ENCODE data around the gene RPRD1B.
A peak's percentile ranks its signal among the peaks of the same experiment; 100 is the strongest.

The RPRD1B gene

GRCh38 chr20:38108986-38109541, 75.5 kb downstream of the RPRD1B start:
- no peak for DNase-seq

DNA sequence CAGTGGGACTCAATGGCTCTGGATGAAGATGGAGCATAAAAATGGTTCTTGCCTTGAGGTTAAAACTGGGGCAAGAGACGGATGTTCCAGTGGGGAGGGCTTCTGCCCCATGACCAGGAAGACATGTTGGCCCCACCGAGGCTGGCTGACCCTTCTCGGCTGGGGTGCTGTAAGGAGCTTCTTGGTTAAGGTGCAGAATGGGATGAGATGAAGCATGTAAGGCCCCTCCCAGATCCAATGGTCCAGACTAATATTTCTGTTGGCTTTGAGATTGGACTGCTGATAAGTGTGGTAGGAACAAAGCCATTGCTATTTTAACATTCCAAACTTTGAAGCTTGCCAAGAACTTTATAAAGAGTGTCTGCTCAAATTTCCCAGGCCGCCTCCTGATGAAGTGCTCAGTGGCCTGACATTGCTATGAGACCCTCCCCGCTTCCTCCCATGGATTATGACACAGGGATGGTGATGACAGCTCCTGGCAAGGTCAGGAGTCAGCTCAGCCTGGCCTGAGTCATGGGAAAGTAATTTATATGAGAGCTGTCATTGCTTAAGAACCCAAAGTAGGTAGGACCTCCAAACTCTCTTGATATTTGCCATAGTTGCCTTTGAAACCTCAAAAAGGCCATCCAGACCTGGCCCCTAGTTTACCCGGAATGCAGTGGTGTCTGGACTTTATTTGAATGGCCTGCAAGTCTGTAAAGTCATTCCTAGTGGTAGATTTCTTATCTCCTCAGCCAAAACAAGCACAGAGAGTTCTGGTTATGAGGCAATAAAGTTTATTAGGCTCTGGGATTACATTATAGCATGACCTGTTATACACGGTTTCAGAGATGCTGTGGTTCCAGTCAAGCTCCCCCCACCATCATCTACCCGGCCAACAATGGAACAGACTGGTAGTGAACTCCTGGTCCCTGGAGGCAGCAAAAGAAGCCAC, 76.3 kb downstream of the RPRD1B start:
- no peak for DNase-seq

DNA sequence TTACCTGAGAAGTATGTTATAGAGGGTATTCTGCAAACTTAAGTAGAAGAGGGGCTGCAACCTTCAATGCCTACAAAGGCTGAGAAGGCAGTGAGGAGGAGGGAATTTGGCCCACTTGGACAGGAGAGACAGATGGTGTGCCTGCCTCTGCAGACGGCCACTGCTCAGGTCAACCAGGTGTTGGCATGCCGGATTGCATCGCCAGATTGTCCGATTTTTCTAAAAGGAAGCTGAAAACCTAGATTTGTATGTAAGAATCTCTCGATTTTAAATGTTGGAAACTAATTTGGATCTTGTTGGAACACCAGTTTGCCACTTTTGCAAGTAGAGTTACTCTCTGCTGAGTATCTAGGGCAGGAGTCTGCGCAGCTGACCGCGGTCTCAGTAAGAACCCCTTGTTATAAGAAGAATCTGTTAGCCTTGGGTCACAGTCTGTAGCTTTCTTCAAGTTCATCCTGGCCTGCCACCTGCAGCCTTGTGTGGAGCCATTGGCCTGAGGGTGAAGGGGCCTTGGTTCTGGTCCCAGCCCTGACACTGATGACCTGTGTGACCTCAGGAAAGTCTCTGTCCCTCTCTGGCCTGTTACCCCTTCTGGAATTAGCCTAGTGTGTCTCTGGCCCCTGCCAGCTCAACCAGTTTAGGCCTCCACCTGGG, 77.1 kb downstream of the RPRD1B start:
- DNase-seq = peak; percentile 50

- no peak for DNase-seq
Measured at GRCh38 chr20:38111366-38112232, 78.1 kb downstream of the RPRD1B start.

GRCh38 chr20:38112261-38112929, 78.8 kb downstream of the RPRD1B start:
- DNase-seq = no peak

DNA sequence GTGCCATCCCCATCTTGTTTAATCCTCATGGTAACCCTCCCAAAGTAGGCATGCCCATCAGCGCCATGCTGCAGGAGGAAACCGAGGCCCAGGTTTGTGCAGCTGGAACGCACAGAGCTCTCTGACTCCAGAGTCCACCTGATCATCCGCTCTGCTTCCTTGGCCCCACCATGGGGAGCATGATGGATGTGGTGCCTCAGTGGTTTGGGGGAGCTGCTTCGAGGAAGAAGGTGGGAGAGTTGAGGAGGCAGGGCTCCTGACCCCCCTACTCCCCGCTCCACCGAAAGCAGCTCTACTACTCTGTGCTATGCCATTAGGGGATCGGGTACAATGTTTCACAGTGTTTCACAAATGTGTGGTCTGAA, 79.4 kb downstream of the RPRD1B start:
- DNase-seq = no peak

GRCh38 chr20:38113401-38114325, 80.1 kb downstream of the RPRD1B start:
- no peak for DNase-seq

DNA sequence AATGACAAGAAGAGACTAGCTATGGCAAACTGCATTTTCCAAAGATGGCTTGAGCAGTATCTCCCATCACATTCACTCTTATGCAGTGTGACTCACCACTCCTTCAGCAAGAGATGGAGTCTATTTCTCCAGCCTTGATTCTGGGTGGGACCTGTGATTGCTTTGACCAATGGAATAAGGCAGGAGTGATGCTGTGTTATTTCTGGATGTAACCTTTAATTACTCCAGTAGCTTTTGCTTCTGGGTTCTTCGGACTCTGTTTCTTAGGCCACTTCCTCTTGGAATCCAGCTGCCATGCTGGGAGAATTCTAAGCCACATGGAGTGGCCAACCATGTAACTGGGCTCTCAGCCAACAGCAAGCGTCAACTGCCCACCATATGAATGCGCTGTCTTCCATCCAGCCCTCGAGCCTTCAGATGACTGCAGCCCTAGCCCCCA, 80.8 kb downstream of the RPRD1B start:
- DNase-seq = no peak

DNA sequence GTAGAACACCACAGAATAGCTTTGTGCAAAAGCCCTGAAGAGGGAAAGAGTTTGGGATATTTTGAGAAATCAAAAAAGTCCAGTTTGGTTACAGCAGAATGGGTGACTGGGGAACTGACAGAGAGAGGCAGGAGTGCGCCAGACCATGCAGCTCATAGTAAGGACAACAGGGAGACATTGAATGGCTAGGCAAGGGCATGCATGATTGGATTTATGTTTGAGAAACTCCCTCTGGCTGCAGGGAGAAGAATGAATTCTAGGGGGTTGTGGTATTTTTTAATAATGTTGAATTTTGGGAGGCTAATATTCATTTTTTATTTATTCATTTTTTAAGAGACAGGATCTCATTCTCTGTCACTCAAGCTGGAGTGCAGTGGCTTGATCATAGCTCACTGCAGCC, 81.7 kb downstream of the RPRD1B start:
- DNase-seq = no peak

- no peak for DNase-seq
Measured at GRCh38 chr20:38115896-38116295, 82.3 kb downstream of the RPRD1B start.

- DNase-seq = no peak
Measured at GRCh38 chr20:38116409-38117165, 83.0 kb downstream of the RPRD1B start.

- DNase-seq = no peak
Measured at GRCh38 chr20:38117205-38117604, 83.7 kb downstream of the RPRD1B start.

DNA sequence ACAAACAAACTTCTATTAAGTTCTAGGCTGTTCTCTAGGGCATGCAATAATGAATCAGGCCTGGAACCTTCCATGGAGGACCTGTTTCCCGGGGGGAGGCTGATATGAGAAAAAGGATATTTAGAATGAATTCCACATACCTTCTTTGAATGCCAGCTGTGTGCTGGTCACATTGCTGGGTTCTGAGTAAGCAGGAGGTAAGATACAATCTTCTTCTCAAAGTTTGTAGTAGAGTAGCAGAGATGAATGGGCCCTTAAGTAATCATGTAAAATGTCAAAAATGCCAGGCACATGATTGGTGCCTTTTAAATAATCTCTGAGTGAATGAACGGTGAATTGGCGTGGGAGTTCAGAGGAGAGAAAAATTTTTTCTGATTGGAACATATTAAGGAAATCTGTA, 84.1 kb downstream of the RPRD1B start:
- no peak for DNase-seq

- DNase-seq = no peak
Measured at GRCh38 chr20:38119446-38119845, 85.9 kb downstream of the RPRD1B start.

- DNase-seq = no peak
Measured at GRCh38 chr20:38120625-38120988, 87.1 kb downstream of the RPRD1B start.

GRCh38 chr20:38121741-38122140, 88.2 kb downstream of the RPRD1B start:
- DNase-seq = no peak

DNA sequence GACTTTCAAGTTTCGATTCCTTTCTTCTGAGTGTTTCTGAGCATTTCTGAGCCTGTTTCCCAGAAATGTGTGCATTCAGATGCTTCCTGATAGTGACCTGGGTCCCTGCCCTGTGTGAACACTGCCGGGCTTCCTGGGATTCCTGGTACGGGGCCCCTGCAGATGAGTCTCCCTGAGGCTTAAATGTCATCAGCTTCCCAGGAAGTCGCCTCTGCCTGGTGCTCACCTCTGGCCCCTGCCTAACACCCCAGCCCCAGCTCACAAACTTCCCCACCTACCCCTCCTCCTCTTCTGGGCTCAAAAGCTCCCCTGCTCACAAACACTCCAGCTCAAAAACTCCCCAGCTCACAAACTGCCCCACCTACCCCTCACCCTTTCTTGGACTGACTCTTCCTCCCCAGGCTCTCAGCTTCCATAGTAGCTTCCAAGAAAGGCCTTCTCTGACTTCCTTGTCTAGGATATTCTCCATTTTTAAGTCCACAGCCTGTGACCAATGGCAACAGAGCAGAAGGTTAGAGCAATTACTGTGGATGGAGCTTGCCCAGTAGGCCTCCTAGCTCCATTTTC, 89.6 kb downstream of the RPRD1B start:
- DNase-seq = no peak

DNA sequence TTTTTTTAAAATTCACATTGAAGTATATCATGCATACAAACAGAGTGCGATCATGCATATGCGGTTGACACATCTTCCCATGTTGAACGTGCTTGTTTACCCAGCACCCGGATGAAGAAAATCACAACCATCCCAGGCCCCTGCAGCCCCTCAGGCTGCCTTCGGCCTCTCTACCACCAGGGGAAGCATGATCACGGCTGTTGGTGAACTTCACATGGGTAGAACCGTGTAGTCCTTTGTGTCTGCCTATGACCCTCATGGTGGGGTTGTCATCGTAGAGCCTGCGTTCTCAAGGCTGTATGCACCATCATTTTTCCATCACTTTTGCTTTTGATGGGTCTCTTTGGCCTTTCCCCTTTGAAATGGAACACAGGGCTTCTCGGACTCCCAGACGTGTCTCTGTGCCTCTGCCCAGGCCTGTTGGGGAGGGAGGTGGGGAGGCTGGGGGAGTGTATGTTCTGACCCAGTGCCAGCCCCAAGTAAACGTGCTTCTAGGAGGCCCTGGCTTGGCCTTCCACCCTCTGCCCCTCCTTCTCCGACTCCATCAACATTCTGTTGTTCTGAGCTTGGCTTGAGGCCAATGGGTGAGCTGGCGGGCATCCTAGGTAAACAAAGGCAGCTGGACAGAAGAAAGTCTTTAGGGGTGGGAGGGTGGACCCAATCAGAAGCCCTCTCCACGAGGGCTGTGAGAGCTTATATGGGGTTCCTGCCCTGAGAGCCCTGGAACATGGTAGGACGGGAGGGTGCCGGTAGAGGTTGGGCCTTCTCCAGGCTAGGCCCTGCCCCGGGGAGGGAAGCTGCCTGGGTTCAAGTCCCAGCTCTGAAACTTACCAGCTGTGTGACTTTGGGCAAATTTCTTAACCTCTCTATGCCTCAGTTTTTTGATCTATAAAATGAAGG, 91.9 kb downstream of the RPRD1B start:
- DNase-seq = no peak

Measured in NCI-H524 treated with DMSO at 0.1 percent for 48 hours (cell line).